Thoracic aorta (tissue), 2 donors: ENCODE measurements around the gene AGXT. TPM values are rescaled to one million over a fixed set of nuclear protein-coding genes. Genes with fewer than 3 reads are reported as not detected.
A peak's percentile ranks its signal among the peaks of the same experiment; 100 is the strongest.

Experiments
- ATAC-seq: fragments of 150-250 bp; one replicate; pipeline ENCODE4 v1.8.0; 2017; ENCODE audit warnings: low read depth; ENCODE audit not compliant: insufficient number of reproducible peaks, low FRiP score
- DNase-seq: peaks from one replicate; pipeline ENCODE4 v3.0.0-alpha.2; 2020; ENCODE audit warnings: low spot score
- H3K27ac ChIP-seq, 2 donors: fragments of 200-600 bp; sonication (generic); 1 replicate in 1 of 2; 2 replicates in 1 of 2; pipeline ENCODE4 v1.5.1; 2016; ENCODE audit warnings: mild to moderate bottlenecking in 2 of 2, moderate library complexity in 2 of 2
- H3K27me3 ChIP-seq: fragments of 200-600 bp; sonication (generic); replicated peaks from 2 replicates; pipeline ENCODE4 v1.6.0; 2016; ENCODE audit warnings: mild to moderate bottlenecking; ENCODE audit not compliant: insufficient read depth
- H3K36me3 ChIP-seq: fragments of 200-600 bp; sonication (generic); one replicate; pipeline ENCODE4 v1.5.1; 2016
- H3K4me1 ChIP-seq, 2 donors: fragments of 200-600 bp; sonication (generic); 1 replicate in 1 of 2; 2 replicates in 1 of 2; pipeline versions ENCODE4 v1.5.1 to v1.6.0; 2016; ENCODE audit warnings: low read depth in 2 of 2, mild to moderate bottlenecking in 1 of 2; ENCODE audit not compliant: control insufficient read depth in 1 of 2
- H3K4me3 ChIP-seq: fragments of 200-600 bp; sonication (generic); 2 replicates; pipeline ENCODE4 v1.5.1; 2016; ENCODE audit warnings: mild to moderate bottlenecking
- H3K9me3 ChIP-seq: fragments of 200-600 bp; sonication (generic); 2 replicates; pipeline ENCODE4 v1.5.1; 2016
- total RNA-seq, 2 donors: library from RNA; depleted of rRNA; stranded (reverse); fragments of >200 nt; gene quantifications; one replicate each; pipeline versions ENCODE4 v1.1.0 to v1.2.3, GENCODE V29; 2016
- TF ChIP-seq, protein P1 (sequence below): fragments of 200-600 bp; sonication (generic); IDR thresholded peaks from one replicate; pipeline ENCODE4 v1.5.1; 2019; ENCODE audit warnings: antibody characterized with exemption

Gene AGXT
- total RNA-seq, 2 donors from 2014 or later = not detected

DNA sequence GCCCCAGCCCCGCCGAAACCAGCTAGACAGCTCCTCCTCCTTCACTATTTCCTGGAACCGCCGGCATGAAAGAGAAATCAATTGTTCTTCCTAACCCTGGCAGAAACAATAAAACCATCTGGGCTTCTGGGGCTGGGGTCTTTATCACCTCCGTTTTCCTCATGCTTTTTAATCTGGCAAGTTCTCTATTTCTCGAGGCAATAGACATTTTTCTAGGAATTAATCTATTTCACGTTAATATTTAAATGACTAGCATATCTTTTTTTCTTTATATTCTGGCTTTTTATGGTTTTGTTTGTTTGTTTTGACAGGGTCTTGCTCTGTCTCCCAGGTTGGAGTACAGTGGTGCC is 47.2 kb upstream of the AGXT start:
- H3K27me3 ChIP-seq = peaks cover 28% of the 10 kb centered on the region
- ATAC-seq = no peak

DNA sequence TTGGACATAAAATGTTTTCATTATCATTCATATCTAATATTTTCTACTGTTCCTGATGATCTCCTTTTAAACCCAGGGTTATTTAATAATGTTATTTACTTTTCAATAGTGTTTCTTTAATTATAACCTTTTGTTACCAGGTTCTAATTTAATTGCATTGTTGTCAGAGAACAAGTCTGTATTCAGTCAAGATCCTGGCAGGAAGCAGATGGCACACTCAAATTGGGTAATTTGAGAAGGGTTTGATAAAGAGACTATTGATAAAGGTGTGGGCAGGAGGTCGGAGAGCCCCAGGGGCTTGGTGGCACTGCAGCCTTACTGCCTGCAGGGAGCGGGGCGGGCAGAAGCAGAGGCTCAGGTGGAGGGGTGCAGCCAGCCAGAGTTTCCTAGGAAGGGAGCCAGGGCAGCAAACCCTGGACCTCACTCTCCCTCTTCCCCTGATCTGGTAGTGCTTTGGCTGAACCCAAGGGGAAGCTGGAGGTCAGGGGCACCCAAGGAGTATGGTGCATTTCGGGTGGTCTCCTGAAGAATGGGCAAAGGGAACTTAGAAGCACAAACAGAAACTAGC is 46.3 kb upstream of the AGXT start:
- Histone ChIP-seq H3K9me3 (no peaks in the 10 kb centered on the region), H3K27ac (no peak overlapping the region), H3K4me1 (peaks cover 10 to 18% of the 10 kb centered on the region in 2 donors), H3K36me3 (no peaks in the 10 kb centered on the region), H3K27me3 (peaks cover 28% of the 10 kb centered on the region), H3K4me3 (no peak overlapping the region)
- no peak for ATAC-seq
- no peak for DNase-seq
- TF ChIP-seq, protein P1, sequence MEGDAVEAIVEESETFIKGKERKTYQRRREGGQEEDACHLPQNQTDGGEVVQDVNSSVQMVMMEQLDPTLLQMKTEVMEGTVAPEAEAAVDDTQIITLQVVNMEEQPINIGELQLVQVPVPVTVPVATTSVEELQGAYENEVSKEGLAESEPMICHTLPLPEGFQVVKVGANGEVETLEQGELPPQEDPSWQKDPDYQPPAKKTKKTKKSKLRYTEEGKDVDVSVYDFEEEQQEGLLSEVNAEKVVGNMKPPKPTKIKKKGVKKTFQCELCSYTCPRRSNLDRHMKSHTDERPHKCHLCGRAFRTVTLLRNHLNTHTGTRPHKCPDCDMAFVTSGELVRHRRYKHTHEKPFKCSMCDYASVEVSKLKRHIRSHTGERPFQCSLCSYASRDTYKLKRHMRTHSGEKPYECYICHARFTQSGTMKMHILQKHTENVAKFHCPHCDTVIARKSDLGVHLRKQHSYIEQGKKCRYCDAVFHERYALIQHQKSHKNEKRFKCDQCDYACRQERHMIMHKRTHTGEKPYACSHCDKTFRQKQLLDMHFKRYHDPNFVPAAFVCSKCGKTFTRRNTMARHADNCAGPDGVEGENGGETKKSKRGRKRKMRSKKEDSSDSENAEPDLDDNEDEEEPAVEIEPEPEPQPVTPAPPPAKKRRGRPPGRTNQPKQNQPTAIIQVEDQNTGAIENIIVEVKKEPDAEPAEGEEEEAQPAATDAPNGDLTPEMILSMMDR = no peak

More for the DNA sequence above, 47.2 kb upstream of the AGXT start:
- DNase-seq = no peak
- Histone ChIP-seq H3K27ac (no peak overlapping the region), H3K36me3 (no peaks in the 10 kb centered on the region), H3K9me3 (no peaks in the 10 kb centered on the region), H3K4me3 (no peak overlapping the region), H3K4me1 (peaks cover 10 to 18% of the 10 kb centered on the region in 2 donors)
- TF ChIP-seq, protein P1 = no peak

DNA sequence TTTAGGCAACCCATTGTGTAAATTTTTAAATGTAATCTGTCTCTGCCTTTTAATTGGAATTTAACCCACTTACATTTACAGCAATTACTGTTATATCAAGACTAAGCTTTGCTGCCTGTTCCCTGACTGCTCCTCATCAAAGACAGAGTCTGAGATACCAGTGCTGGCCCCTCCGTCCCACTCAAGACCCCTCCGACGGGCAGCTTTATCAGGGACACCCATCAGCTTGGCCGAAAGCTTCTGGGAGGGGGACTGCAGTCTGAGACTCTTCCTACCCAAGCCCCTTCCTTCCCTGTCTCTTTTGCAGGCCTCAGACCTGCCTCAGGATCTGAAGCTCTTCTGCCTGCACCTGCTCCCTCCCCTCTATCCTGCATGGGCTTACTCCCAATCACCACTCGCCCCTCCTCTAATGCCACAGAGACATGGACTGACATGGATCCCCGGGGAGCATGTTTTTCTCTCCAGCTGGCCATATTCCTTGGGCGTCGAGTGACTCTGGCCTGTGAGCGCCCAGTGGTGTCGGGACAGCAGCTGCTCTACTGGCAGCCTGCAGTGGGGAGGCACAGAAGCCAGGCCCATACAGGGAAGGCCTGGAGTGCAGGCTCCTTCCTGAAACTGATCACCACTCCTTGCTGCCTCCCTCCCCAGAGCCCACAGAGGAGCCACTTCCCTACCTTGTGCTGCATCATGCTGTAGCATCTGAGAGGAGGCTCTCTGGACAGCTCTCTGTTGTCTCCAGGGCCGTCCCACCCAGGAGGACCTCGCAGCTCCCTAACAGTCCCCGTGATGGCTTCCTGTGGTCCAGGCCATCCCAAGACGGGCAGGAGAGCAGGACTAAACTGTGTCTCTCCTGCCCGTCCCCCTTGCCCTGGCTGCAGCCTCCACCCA is 44.9 kb upstream of the AGXT start:
- TF ChIP-seq, protein P1 = no peak
- DNase-seq (no peak), ATAC-seq (no peak)
- Histone ChIP-seq H3K27me3 (peaks cover 26% of the 10 kb centered on the region), H3K4me3 (no peak overlapping the region), H3K4me1 (peaks cover 10 to 18% of the 10 kb centered on the region in 2 donors), H3K9me3 (no peaks in the 10 kb centered on the region), H3K36me3 (no peaks in the 10 kb centered on the region), H3K27ac (no peak overlapping the region)

DNA sequence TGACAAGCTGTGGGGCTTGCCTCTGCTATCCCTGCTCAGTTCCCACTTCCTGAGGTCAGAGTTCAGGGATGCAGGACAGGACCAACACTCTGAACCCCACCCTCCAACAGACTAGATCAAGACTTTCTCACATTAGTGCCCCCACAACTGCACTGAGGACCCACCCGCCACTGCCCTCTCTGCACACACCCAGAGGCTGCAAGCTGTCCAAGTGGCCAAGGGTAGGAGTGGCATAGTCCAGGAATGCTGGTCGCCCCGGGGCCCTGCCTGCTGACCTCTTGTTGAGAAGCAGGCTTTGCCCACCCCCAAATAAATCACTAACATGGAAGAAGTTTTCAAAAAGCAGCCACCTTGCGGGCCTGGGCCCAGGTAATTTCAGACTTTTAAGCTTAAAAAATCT is 43.1 kb upstream of the AGXT start:
- Histone ChIP-seq H3K27me3 (peaks cover 20% of the 10 kb centered on the region), H3K36me3 (no peaks in the 10 kb centered on the region), H3K9me3 (no peaks in the 10 kb centered on the region), H3K4me1 (peaks cover 0 to 5% of the 10 kb centered on the region in 2 donors), H3K27ac (no peak overlapping the region), H3K4me3 (no peak overlapping the region)
- TF ChIP-seq, protein P1 = no peak
- ATAC-seq (no peak), DNase-seq (no peak)

DNA sequence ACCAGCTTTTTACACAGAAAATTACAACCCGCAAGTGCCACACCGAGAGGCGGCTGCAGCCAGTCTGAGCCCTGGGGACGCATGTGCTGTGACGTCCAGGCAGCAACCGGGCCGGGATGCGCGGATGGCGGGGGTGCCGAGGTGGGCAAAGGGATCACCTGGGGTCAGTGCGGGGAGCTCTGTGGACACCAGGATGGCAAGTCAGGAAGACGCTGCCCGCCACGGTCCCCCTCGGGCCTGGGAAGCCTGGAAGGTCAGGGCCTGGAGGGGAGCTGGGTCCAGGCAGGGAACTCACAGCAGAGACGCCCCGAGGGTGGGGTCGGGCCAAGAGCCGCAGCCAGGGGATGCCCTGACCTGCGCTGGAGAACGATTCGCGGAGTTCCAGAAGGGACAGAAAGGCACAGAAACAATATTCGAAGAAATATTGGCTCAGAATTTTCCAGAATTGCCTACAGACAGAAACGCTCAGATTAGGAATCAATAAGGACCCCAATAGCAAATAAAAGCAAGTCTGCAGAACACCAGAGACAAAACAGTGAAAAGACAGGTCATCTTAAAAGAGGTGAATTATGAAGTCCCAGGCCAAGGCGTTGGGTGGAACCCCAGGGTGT is 36.9 kb upstream of the AGXT start:
- Histone ChIP-seq H3K4me3 (peak overlapping the region; percentile 59), H3K27ac (no peak overlapping the region), H3K36me3 (no peaks in the 10 kb centered on the region), H3K27me3 (no peaks in the 10 kb centered on the region), H3K9me3 (no peaks in the 10 kb centered on the region), H3K4me1 (peaks cover 4 to 13% of the 10 kb centered on the region in 2 donors)
- no peak for DNase-seq
- TF ChIP-seq, protein P1 = no peak
- no peak for ATAC-seq
